Occipital lobe (tissue), 2 donors: ENCODE results near the gene TBX10. TPM values are rescaled to one million over a fixed set of nuclear protein-coding genes. Genes with fewer than 3 reads are reported as not detected.
"Not testable (repeated sequence)": the region's sequence is repeated elsewhere in the genome, so short reads cannot be mapped to it uniquely, and the experiment has no call there.

ENCODE experiments used
- DNase-seq: peaks from one replicate; lab custom pipeline; 2025; lab: John Stamatoyannopoulos, UW
- total RNA-seq: library from RNA; depleted of rRNA; stranded (reverse); fragments of >200 nt; gene quantifications from one replicate; pipeline ENCODE4 v1.2.3, GENCODE V29; 2014

The TBX10 gene
- total RNA-seq, 1 donor from 2014 or later: not detected

DNA sequence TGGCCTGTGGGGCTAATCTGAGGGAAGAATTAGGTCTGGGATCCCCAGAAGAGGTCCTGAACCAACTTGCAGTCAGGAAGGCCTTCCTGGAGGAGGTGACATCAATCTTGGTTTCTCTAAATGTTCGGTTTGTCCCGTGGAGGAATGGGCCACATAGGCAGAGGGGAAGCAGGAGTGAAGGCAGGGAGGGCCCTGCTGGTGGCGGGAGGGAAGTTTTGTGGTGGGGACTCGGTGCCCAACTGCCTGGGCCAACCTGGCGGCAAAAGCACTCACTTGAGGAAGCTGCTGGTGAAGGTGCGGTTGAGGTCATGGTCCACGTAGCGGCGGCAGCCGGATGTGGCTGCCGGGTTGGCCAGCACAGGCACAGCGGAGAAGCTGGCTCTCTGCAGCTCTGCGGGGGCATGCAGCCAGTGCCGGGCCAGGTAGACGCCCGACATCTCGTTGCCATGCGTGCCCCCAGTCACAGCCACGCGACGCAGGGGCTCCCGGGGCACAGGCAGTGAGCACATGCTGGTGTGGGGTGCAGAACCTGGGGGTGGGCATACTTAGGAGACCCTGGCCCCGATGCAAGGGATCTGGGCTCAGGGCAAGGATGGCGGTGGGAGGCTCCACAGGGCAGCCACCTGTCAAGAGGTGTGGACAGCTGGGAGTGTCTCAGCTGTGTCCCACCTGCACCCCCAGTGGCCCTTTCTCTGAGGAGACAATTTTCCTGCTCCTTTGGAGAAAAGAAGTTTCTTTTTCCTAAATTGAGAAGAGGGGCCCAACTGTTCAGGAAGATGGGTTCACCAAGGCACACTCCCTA, 7.2 kb upstream of the TBX10 start:
- no peak for DNase-seq

DNA sequence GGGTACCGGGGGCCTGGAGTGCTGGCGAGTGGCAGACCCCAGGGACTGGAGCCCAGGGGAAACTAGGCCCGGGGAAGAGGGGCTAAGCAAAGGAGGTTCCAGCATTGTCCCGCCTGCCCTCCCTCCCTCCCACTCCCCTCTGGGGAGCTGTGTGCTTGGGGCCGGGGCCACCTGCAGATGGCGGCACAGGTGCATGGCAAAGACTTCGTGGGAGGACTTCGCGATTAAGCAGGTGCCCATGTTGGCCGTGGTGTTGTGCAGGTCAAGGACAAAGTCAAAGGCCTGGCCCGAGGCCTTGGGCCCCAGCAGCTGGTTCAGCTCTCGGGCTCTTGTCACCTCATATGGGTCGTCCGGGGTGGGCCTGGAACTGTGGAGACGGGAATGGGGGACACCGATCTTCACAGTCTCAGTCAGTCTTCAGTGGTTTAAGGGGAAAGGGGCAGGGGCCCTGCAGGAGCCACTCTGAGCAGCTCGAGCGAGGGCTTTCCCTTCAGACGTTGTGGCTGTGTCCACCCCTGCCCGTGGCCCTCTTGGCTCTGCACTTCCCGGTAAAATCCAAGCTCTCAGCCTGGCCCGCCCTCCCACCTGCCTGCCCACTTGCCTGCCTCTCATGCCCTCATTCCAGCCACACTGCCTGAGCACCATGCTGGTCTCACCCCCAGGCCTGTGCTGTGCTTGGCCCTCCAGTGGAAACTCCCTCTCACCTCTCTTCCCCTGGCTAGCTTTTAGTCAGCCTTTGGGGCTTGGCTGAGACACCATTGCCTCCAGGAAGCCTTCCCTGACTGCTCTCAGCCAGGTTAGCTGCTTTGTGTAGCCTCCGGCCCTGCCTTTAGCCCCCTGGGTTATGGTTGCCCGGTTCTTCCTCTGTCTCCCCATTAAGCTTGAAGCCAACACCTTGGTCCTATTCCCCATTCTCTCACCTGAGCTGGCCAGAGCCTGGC, 6.2 kb upstream of the TBX10 start:
- no peak for DNase-seq

DNA sequence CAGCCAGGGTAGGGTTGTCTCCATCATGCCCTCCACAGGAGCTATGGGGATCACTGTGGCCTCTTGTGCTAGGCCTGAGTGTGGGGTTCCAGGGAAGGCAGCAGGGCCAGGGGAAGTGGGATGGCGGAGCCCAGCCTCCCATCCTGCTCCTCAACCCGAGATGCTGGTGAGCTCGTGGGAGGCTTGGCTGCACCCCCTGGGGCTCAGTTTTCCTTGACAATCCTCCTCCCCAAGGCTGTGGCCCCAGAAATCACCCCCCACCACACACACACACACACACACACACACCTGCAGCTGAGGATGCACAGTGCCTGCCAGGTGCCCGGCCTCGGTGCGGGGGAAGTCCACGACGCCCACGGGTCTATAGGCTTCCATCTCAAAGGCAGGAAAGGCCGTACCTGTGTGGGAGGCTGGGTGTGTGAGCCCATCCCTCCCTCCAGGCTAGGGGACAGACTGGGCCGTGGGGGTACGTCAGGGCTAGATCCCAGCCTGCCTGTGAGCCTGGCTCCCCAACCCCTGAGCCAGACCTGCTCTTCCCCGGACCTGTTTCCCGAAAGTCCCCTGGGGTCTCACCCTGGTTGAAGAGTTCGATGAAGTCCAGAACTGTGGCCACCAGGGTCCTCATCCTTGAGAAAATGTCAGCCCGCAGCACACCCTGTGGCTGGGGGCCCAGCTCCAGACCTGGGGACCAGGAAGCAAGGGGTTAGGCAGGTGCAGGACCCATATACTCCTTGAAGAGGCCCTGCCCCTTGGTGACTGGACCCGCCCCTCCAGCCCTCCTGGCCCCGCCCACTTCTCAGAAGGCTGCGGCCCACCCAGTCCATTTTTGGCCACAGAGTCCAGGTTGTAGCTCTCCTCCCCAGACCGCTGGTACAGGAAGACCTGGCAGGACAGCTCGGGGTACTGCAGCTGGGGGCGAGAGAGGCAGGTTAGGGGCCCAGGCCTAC, 5.2 kb upstream of the TBX10 start:
- no peak for DNase-seq

- no peak for DNase-seq
Measured at GRCh38 chr11:67644042-67644441, 4.5 kb upstream of the TBX10 start.

DNA sequence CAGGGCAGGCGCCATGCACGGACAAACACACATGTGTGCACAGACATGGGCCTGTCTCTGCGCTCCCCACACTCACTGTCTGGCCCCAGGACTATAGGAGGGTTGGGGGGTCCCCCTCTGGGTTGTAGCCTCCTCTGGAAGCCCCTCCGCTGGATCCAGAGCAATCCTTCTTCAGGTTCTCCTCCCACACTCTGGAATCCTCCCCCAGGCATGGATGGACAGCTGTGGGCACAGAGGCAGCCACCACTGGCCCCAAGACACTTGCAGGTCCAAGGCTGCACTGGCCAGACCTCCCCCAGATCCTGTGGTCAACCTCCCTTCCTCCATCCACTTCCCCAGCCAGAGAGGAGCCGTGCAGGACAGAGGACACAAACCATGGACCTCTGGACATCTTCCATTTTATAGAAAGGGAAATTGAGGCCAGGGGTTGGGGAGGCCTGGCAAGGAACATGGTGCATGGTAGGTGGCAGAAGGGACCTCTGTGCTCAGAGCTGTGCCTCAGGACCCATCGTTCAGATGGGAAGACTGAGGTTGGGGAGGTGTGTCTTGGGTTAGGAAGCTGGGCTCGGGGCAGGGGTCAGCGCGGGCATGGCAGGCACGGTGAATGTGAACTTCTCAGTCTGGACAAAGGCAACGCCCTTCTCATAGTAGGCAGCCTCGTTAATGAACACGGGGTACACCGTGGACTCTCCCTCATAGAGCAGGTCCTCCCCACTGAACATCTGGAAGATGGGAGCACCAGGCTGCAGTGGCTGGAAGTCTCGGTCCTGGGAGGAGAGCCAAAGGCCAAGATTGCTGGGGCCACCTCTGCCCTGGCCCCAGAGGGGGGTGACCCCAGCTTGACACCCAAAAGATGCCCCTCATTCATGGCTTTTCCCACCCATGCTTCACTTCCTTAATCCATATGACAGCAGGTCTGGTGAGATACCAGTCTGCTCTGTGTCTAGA, 2.9 kb upstream of the TBX10 start:
- DNase-seq: no peak

DNA sequence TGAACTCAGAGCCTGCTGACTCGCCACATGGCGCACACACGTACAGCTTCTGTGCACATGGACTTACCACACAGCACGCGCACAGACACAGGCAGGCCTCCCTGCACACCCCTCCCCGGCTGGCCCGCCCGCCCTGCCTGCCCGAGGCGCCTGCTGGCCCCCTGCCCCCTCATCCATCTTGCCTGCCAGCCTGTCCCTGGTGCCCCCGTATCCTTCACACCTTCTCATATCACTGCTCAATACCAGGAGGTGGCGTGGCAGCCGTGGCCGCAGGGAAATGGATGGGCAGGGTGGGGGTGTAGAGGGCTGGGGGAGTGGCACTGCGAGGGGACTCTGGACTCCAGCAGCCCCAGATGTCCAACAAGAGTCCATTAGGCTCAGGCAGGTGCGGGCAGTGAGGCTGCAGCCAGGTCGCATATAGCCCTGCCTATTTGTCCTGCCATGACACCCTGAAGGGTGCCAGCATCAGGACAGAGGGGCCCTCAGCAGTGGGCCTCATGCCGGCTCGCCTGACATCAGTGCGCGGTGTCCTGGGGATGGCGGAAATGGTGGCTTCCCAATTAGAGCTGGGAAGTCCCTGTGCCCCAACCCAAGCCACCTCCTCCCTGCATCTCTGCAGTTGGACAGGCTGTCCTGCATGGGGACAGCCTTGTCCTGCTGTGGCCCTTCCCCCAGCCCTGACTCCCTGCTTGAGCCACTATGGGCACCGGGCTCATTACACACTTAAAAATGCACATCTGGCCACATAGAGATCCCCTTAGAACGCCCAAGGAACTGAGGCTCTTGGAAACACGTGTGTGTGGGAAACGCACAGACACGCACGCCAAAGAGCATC, 2.0 kb upstream of the TBX10 start:
- no peak for DNase-seq

DNA sequence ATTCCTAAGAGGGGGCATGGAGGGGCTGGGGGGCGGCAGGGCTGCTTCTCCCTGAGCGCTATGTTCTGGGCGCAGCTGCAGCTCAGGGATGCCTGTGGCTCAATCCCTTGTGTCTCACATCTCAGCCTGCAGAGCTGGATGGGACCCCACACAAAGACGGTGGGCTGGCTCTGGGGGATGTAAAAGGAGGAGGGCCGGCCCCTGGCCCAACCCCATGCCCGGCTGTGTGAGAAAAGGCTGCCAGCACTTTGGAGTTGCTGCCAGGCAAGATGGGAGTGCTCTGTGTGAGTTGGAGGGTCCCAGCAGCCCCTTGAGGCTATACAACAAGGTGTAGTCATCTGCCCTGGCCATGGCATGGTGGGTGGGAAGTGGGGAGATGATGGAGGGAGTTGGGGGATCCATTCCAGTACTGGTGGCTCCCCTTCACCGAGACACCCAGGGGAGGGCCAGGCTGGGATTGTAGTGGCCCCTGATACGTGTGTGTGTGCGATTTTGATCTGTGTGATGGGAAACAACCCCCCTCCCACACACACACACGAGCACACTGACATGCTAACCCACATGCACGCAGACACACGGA, 1.3 kb upstream of the TBX10 start:
- no peak for DNase-seq

- DNase-seq: no peak
Measured at GRCh38 chr11:67640021-67640757, 626 bp upstream of the TBX10 start.

DNA sequence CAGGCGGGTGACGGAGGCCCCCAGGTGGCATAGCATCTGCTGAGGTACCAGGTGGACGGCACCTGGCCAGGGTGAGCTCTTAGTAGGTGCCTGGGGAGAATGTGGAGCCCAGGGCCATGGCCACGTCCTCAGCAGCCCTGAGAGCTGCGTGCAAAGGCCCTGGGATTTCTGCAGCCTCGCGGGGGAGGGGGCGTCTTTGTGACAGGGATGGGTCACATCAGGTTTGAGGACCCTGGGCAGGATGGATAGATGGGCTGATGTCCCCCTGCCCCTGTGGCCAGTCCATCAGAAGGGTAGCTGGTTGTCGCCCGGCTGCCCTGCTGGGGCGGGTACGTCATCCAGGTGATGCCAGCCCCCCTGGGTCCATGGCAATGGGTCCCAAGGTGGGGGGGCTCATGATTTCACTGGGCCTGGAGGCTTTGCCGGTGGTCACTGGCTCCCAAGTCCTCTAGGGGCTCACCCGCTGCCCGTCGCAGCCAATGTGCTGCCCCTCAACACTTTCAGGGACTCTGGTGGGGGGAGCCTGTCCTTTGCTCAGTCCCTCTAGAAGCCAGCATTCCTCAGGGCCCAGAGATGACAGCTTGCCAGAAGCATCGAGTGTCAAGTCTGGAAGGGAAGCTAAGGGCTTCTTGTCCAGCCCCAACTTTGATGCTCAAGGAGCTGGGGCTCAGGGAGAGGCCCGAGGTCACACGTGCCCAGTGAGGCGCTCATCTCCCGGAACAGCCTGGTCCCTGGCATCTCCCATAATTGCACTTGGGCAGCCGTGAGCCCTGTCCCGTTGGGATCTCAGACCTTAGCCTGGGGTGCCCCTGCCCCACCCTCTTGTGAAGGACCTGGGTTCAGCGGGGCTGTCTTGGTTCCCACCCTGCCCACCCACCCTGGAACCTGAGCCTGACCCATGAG, 777 bp downstream of the TBX10 start:
- DNase-seq: no peak

GRCh38 chr11:67637441-67637840, 2.1 kb downstream of the TBX10 start:
- not testable (repeated sequence) for DNase-seq

- DNase-seq: no peak
Measured at GRCh38 chr11:67636962-67637361, 2.6 kb downstream of the TBX10 start.

GRCh38 chr11:67635231-67635521, 4.4 kb downstream of the TBX10 start:
- no peak for DNase-seq

DNA sequence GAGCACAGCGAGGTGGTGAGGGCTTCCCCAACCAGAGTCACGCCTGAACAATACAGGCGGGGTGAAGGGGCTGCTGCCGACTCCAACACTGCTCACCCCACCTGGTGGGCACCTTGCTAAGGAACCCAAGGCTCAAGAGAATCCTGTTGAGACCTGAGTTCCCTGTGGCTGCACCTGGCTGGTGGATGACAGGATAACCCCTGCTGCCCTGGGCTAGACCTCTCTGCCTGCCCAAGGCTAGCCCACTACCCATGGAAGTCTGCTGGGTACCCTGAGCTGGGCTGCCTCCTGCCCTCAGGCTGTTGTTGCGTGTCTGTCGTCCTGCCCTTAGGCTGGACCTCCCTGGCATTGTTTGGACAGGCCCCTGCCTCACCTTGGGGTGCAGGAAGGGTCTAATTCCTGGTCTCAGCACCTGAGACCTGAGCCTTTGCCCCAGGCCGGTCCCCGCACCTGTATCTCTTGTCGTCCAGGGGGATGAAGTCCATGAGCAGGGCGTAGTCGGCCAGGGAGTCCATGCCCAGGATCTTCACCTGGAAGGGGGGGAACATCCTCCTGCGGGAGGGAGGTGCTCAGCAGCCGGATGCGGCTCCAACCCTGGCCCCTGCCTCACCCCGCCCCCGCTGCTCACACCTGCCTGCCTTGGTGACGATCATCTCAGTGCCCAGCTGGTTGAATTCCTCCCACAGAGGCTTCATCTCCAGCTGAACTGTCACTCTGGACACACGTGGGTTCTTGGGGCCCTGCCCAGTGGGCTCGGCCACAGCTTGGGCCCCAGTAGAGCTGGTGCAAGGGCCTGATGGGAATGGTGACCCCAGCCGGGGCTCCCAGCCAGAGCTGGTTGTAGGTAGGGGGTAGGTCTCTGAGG, 5.0 kb downstream of the TBX10 start:
- no peak for DNase-seq

- no peak for DNase-seq
Measured at GRCh38 chr11:67633758-67634365, 5.7 kb downstream of the TBX10 start.

GRCh38 chr11:67632982-67633755, 6.4 kb downstream of the TBX10 start:
- no peak for DNase-seq
